ENCODE results near the gene ZFPM1.

- TF ChIP-seq CTCF (IDR thresholded peaks at IDR 0.05) (no peak), POLR2A (IDR thresholded peaks at IDR 0.05) (no peak)
These were observed 20.8 kb downstream of the ZFPM1 start for GRCh38 chr16:88473666-88474534.

Measured in body of pancreas (tissue), 4 donors.